Vagina (tissue), 2 donors: ENCODE data around the gene SLC36A1. TPM values are rescaled to one million over a fixed set of nuclear protein-coding genes. Genes with fewer than 3 reads are reported as not detected.

Experiments
- DNase-seq, 2 donors: peaks; one replicate each; pipeline ENCODE4 v3.0.0-alpha.2; 2017; ENCODE audit errors: extremely low spot score in 2 of 2
- H3K27ac ChIP-seq: fragments of 200-600 bp; sonication (generic); one replicate; pipeline ENCODE4 v1.5.1; 2019
- H3K27me3 ChIP-seq: fragments of 200-600 bp; sonication (generic); one replicate; pipeline ENCODE4 v1.5.1; 2019
- H3K36me3 ChIP-seq, 2 donors: fragments of 200-600 bp; sonication (generic); one replicate each; pipeline ENCODE4 v1.5.1; 2017 to 2019
- H3K4me1 ChIP-seq: fragments of 200-600 bp; sonication (generic); one replicate; pipeline ENCODE4 v1.5.1; 2019
- H3K4me3 ChIP-seq, 2 donors: fragments of 200-600 bp; sonication (generic); 1 replicate in 1 of 2; 2 replicates in 1 of 2; pipeline ENCODE4 v1.5.1; 2016 to 2019
- H3K9me3 ChIP-seq: fragments of 200-600 bp; sonication (generic); one replicate; pipeline ENCODE4 v1.5.1; 2019
- POLR2A ChIP-seq, 2 donors: fragments of 450-650 bp; IDR thresholded peaks; one replicate each; pipeline ENCODE4 v1.6.1; 2017; ENCODE audit warnings: antibody characterized with exemption in 2 of 2, mild to moderate bottlenecking in 2 of 2, moderate library complexity in 2 of 2
- POLR2AphosphoS5 ChIP-seq, 2 donors: sonication (generic); formaldehyde crosslinking; IDR thresholded peaks; one replicate each; pipeline ENCODE4 v1.9.0; 2017; ENCODE audit warnings: antibody characterized with exemption in 2 of 2, mild to moderate bottlenecking in 2 of 2, low read depth in 1 of 2; ENCODE audit not compliant: insufficient read depth in 1 of 2
- intact Hi-C: fragments of 100-400 bp; cut with DNase I; formaldehyde crosslinking; loops from one replicate; pipeline ENCODE4 v1.15.1; 2023
- total RNA-seq: library from RNA; depleted of rRNA; stranded (reverse); fragments of >200 nt; gene quantifications from one replicate; pipeline ENCODE4 v1.2.3, GENCODE V29; 2016
- TF ChIP-seq, protein P1 (sequence below), 3 experiments: fragments of 450-650 bp in 2 of 3; fragments of 200-600 bp in 1 of 3; sonication (generic) in 1 of 3; IDR thresholded peaks; one replicate each; pipeline ENCODE4 v1.5.1; 2017 to 2019; ENCODE audit warnings: antibody characterized with exemption in 3 of 3, mild to moderate bottlenecking in 2 of 3, moderate library complexity in 2 of 3

The SLC36A1 gene
- total RNA-seq, 1 donor from 2014 or later, result 10.8 TPM

DNA sequence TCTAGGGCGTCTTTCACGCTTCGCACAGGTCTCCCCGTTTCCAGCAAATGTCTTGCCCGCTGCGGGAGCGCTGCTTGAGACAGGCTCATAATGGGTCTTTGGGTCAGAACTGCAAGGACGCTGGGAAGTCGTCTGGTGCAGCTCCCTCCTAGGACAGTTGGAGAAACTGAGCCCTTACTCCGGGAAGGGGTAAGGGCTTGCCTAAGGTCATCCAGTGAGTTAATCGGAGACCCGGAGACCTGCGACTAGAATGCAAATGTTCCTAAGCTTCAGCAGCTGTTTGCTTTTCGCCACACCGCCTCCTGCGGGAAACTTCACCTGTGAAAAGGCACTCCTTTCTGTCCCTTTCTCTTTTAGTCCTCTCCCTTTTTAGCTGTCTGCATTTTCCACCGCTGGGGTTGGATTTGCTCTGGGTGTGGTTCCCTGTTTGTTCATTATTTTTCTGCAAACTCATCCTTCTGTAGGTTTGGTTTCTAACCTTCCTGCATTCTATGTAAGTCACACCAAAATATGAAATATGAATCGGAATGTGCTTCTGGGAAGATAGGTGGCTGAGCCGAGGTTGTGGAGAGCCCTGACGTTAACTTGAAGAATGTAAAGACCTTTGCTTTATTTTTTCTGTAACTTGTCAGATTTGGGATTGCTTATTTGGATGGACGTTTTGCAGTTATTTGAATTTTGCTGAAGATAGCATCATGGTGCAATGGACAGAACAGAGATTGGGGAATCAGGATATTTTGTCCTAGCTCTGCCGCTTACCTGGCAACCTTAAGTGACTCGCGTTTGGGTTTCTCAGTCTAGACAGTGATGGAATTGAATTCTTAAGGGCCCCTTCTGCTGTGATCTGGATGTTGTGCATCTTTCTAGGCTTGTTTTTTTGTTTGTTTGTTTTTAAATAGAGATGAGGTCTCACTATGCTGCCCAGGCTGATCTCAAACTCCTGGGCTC is 909 bp downstream of the SLC36A1 start:
- no peaks in the 10 kb centered on the region for H3K27me3 ChIP-seq
- intact Hi-C loops, result loop anchor here (5.0 kb wide), 1 partner anchor 294 kb away; no protein-coding TSS in a partner anchor
- no peaks in the 10 kb centered on the region for H3K9me3 ChIP-seq
- no peaks in the 10 kb centered on the region for H3K36me3 ChIP-seq
- no peak for DNase-seq
- peak overlapping the region; percentile 55 to 82 for H3K4me3 ChIP-seq
- peaks cover 13% of the 10 kb centered on the region for H3K4me1 ChIP-seq
- TF ChIP-seq POLR2AphosphoS5 (IDR thresholded peaks at IDR 0.05; ENCODE audit: insufficient read depth in 1 of 2, low read depth in 1 of 2), result no peak
- TF ChIP-seq, protein P1, sequence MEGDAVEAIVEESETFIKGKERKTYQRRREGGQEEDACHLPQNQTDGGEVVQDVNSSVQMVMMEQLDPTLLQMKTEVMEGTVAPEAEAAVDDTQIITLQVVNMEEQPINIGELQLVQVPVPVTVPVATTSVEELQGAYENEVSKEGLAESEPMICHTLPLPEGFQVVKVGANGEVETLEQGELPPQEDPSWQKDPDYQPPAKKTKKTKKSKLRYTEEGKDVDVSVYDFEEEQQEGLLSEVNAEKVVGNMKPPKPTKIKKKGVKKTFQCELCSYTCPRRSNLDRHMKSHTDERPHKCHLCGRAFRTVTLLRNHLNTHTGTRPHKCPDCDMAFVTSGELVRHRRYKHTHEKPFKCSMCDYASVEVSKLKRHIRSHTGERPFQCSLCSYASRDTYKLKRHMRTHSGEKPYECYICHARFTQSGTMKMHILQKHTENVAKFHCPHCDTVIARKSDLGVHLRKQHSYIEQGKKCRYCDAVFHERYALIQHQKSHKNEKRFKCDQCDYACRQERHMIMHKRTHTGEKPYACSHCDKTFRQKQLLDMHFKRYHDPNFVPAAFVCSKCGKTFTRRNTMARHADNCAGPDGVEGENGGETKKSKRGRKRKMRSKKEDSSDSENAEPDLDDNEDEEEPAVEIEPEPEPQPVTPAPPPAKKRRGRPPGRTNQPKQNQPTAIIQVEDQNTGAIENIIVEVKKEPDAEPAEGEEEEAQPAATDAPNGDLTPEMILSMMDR (IDR thresholded peaks at IDR 0.05), result no peak
- no peak for TF ChIP-seq POLR2A (IDR thresholded peaks at IDR 0.05)
- peak overlapping the region; percentile 77 for H3K27ac ChIP-seq

DNA sequence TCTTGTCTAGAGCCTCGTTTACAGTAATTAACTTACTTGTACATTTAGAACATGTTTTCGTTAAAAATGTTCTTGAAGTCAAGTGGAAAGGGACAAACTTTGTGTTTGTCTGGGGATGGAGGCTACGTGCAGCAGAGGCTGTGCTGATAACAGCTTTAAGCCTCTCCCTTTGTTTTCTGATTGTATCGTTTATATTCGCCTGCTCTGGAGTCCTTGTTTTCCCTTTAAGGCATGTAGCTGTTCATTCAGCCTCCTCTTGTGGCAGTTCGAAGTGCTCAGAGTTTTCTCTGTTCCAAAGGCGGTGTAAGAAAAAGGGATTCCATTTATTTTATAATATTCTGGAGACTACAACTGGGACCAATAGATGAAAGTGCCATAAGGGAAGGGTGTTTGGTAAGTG is 1.9 kb downstream of the SLC36A1 start:
- no peaks in the 10 kb centered on the region for H3K36me3 ChIP-seq
- no peak for DNase-seq
- no peaks in the 10 kb centered on the region for H3K27me3 ChIP-seq
- TF ChIP-seq, protein P1 (IDR thresholded peaks at IDR 0.05), result no peak
- no peak for TF ChIP-seq POLR2A (IDR thresholded peaks at IDR 0.05)
- no peak for TF ChIP-seq POLR2AphosphoS5 (IDR thresholded peaks at IDR 0.05; ENCODE audit: insufficient read depth in 1 of 2, low read depth in 1 of 2)
- no peak overlapping the region for H3K4me3 ChIP-seq
- intact Hi-C loops, result loop anchor here (5.0 kb wide), 1 partner anchor 293 kb away; no protein-coding TSS in a partner anchor
- H3K9me3 ChIP-seq, result no peaks in the 10 kb centered on the region
- H3K4me1 ChIP-seq, result peaks cover 13% of the 10 kb centered on the region
- H3K27ac ChIP-seq, result no peak overlapping the region

DNA sequence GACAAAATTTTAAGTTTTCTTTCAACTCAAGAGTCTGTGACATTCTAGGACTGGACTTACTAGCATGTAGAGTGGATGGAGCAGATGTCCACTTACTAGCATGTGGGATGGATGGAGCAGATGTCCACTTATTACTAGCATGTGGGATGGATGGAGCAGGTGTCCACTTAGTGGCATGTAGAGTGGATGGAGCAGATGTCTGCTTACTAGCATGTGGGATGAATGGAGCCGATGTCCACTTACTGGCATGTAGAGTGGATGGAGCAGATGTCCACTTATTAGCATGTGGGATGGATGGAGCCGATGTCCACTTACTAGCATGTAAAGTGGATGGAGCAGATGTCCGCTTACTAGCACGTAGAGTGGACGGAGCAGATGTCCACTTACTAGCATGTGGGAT is 2.4 kb downstream of the SLC36A1 start:
- TF ChIP-seq POLR2A (IDR thresholded peaks at IDR 0.05) (no peak), POLR2AphosphoS5 (IDR thresholded peaks at IDR 0.05; ENCODE audit: insufficient read depth in 1 of 2, low read depth in 1 of 2) (no peak)
- TF ChIP-seq, protein P1 (IDR thresholded peaks at IDR 0.05), result no peak
- Histone ChIP-seq H3K4me3 (no peak overlapping the region), H3K27me3 (no peaks in the 10 kb centered on the region), H3K9me3 (no peaks in the 10 kb centered on the region), H3K36me3 (no peaks in the 10 kb centered on the region), H3K27ac (no peak overlapping the region), H3K4me1 (peaks cover 13% of the 10 kb centered on the region)
- intact Hi-C loops, result loop anchor here (5.0 kb wide), 1 partner anchor 292 kb away; no protein-coding TSS in a partner anchor
- DNase-seq, result no peak

DNA sequence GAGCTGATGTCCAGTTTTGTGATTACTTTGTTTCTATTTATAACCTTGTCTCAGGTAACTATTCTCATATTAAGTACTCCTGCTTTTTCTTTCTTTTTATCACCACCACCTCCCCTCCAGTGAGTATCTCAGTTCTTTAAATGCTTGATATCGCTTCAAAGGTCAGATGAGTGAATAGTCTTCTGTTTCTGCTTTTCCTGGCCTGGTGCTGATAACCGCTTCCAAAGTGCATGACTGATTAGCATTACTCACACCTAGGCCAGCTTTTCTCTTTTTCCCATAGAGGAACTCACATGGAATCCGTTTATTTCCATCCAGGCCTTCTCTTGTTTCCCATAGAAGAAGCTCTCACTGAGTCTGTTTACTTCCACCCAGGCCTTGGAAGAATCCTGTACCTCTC is 3.2 kb downstream of the SLC36A1 start:
- TF ChIP-seq POLR2AphosphoS5 (IDR thresholded peaks at IDR 0.05; ENCODE audit: insufficient read depth in 1 of 2, low read depth in 1 of 2) (no peak), POLR2A (IDR thresholded peaks at IDR 0.05) (no peak)
- TF ChIP-seq, protein P1 (IDR thresholded peaks at IDR 0.05), result no peak
- H3K27ac ChIP-seq, result no peak overlapping the region
- no peak for DNase-seq
- H3K4me3 ChIP-seq, result no peak overlapping the region
- intact Hi-C loops, result no loop called here
- H3K4me1 ChIP-seq, result peaks cover 13% of the 10 kb centered on the region
- H3K27me3 ChIP-seq, result no peaks in the 10 kb centered on the region
- no peaks in the 10 kb centered on the region for H3K9me3 ChIP-seq
- no peaks in the 10 kb centered on the region for H3K36me3 ChIP-seq
